ENCODE results near the gene PGC. TPM values are rescaled to one million over a fixed set of nuclear protein-coding genes. Genes with fewer than 3 reads are reported as not detected.
A peak's percentile ranks its signal among the peaks of the same experiment; 100 is the strongest.

The PGC gene
- total RNA-seq, 2 donors from 2014 or later: not detected

- no peak for DNase-seq
- intact Hi-C loops (cut with DNase I): no loop called here
- no peak for ATAC-seq
Observed at GRCh38 chr6:41721414-41721813, 25.8 kb downstream of the PGC start.

- DNase-seq: no peak
- intact Hi-C loops (cut with DNase I): no loop called here
- ATAC-seq: no peak
Observed at GRCh38 chr6:41720783-41721182, 26.4 kb downstream of the PGC start.

- no peak for DNase-seq
- ATAC-seq: no peak
- intact Hi-C loops (cut with DNase I): no loop called here
Observed at GRCh38 chr6:41720262-41720620, 27.0 kb downstream of the PGC start.

- intact Hi-C loops (cut with DNase I): no loop called here
- no peak for DNase-seq
- no peak for ATAC-seq
Observed at GRCh38 chr6:41719436-41720261, 27.5 kb downstream of the PGC start.

GRCh38 chr6:41718828-41719227 lies 28.4 kb downstream of the PGC start:
- intact Hi-C loops (cut with DNase I): no loop called here
- no peak for DNase-seq
- ATAC-seq: no peak

- DNase-seq (no peak), ATAC-seq (no peak)
- intact Hi-C loops (cut with DNase I): no loop called here
Observed at GRCh38 chr6:41717392-41717736, 29.8 kb downstream of the PGC start.

GRCh38 chr6:41716516-41717391 lies 30.4 kb downstream of the PGC start:
- peak; percentile 34 to 58 for ATAC-seq
- intact Hi-C loops (cut with DNase I): no loop called here
- no peak for DNase-seq

GRCh38 chr6:41715795-41716515 lies 31.2 kb downstream of the PGC start:
- DNase-seq (no peak), ATAC-seq (no peak)
- intact Hi-C loops (cut with DNase I): no loop called here

GRCh38 chr6:41714556-41715273 lies 32.5 kb downstream of the PGC start:
- ATAC-seq (no peak), DNase-seq (no peak)
- intact Hi-C loops (cut with DNase I): no loop called here

GRCh38 chr6:41713650-41714291 lies 33.4 kb downstream of the PGC start:
- ATAC-seq: peak; percentile 20 to 25
- DNase-seq: no peak
- intact Hi-C loops (cut with DNase I): no loop called here

- ATAC-seq: peak; percentile 66 to 75
- DNase-seq: no peak
- intact Hi-C loops (cut with DNase I): no loop called here
Observed at GRCh38 chr6:41713159-41713649, 34.0 kb downstream of the PGC start.

GRCh38 chr6:41712651-41713103 lies 34.5 kb downstream of the PGC start:
- DNase-seq: peak; percentile 52
- peak; percentile 69 to 72 for ATAC-seq
- intact Hi-C loops (cut with DNase I): no loop called here

- ATAC-seq (no peak), DNase-seq (no peak)
- intact Hi-C loops (cut with DNase I): no loop called here
Observed at GRCh38 chr6:41711323-41712038, 35.7 kb downstream of the PGC start.

GRCh38 chr6:41709375-41709774 lies 37.8 kb downstream of the PGC start:
- intact Hi-C loops (cut with DNase I): loop anchor here in 1 of 2 donors (10.0 kb wide), 1 partner anchor 65 kb away; the partner anchor contains the start of gene FRS3
- no peak for ATAC-seq
- DNase-seq: no peak

GRCh38 chr6:41708856-41709255 lies 38.3 kb downstream of the PGC start:
- DNase-seq: no peak
- ATAC-seq: no peak
- intact Hi-C loops (cut with DNase I): loop anchor here in 1 of 2 donors (10.0 kb wide), 1 partner anchor 66 kb away; the partner anchor contains the start of gene FRS3

- peak; percentile 54 for DNase-seq
- intact Hi-C loops (cut with DNase I): loop anchor here in 1 of 2 donors (10.0 kb wide), 1 partner anchor 67 kb away; the partner anchor contains the start of gene FRS3
- ATAC-seq: no peak
Observed at GRCh38 chr6:41707565-41708200, 39.5 kb downstream of the PGC start.
